Brain microvascular endothelial cell (primary cell): Measurements from ENCODE around the gene CDC14B.
A peak's percentile ranks its signal among the peaks of the same experiment; 100 is the strongest.
"Not testable (repeated sequence)": the region's sequence is repeated elsewhere in the genome, so short reads cannot be mapped to it uniquely, and the experiment has no call there.

Source experiments
- DNase-seq: peaks from one replicate; pipeline ENCODE4 v3.0.0-alpha.2; 2020
- H3K27ac ChIP-seq: fragments of 250-450 bp; sonication (Bioruptor Pico); 2 replicates; pipeline ENCODE4 v1.5.1; 2020; ENCODE audit warnings: mild to moderate bottlenecking, moderate library complexity
- H3K27me3 ChIP-seq: fragments of 250-450 bp; sonication (Bioruptor Pico); replicated peaks from 2 replicates; pipeline ENCODE4 v1.5.1; 2020; ENCODE audit warnings: mild to moderate bottlenecking
- H3K36me3 ChIP-seq: fragments of 250-450 bp; sonication (Bioruptor Pico); replicated peaks from 2 replicates; pipeline ENCODE4 v1.5.1; 2020; ENCODE audit warnings: mild to moderate bottlenecking
- H3K4me3 ChIP-seq: 2 replicates; pipeline ENCODE4 v1.5.1; 2011; ENCODE audit warnings: low read depth, mild to moderate bottlenecking, control low read depth, low read length, moderate library complexity
- CTCF ChIP-seq: IDR thresholded peaks from 2 replicates; pipeline ENCODE4 v1.5.1; 2011; ENCODE audit warnings: low read depth, mild to moderate bottlenecking, moderate library complexity, low read length, control low read depth, inconsistent platforms; ENCODE audit errors: missing control alignments
- in situ Hi-C: cut with HindIII; loops from 2 replicates; pipeline ENCODE4 v1.10.0; 2017; ENCODE audit warnings: low sequenced_read_pairs, low pct_ligation_motif_present

CDC14B gene

GRCh38 chr9:96615411-96615810 lies 4.2 kb downstream of the CDC14B start:
- Histone ChIP-seq H3K27me3 (no peaks in the 10 kb centered on the region), H3K27ac (no peak overlapping the region), H3K36me3 (no peaks in the 10 kb centered on the region), H3K4me3 (no peak overlapping the region)
- TF ChIP-seq CTCF = no peak
- DNase-seq = no peak
- in situ Hi-C loops = no loop called here

- DNase-seq = peak; percentile 52
- in situ Hi-C loops, H3K36me3 ChIP-seq, H3K4me3 ChIP-seq, H3K27me3 ChIP-seq: not testable (repeated sequence)
- peak overlapping the region; percentile 21 for H3K27ac ChIP-seq
Measured at GRCh38 chr9:96614664-96615063, 5.0 kb downstream of the CDC14B start.

- in situ Hi-C loops = no loop called here
- DNase-seq = no peak
- TF ChIP-seq CTCF = no peak
Measured at GRCh38 chr9:96612966-96613589, 6.6 kb downstream of the CDC14B start.

GRCh38 chr9:96612105-96612965 lies 7.3 kb downstream of the CDC14B start:
- in situ Hi-C loops = no loop called here
- no peak overlapping the region for H3K4me3 ChIP-seq
- no peaks in the 10 kb centered on the region for H3K36me3 ChIP-seq
- H3K27ac ChIP-seq = peak overlapping the region; percentile 52
- DNase-seq = peak; percentile 92
- H3K27me3 ChIP-seq = no peaks in the 10 kb centered on the region
- no peak for TF ChIP-seq CTCF

More at GRCh38 chr9:96612966-96613589, 6.6 kb downstream of the CDC14B start:
- Histone ChIP-seq H3K27me3 (no peaks in the 10 kb centered on the region), H3K4me3 (no peak overlapping the region), H3K27ac (no peak overlapping the region), H3K36me3 (no peaks in the 10 kb centered on the region)

- in situ Hi-C loops = no loop called here
- H3K4me3 ChIP-seq = no peak overlapping the region
- H3K27ac ChIP-seq = peak overlapping the region; percentile 52
- TF ChIP-seq CTCF = no peak
- no peaks in the 10 kb centered on the region for H3K36me3 ChIP-seq
- no peak for DNase-seq
- no peaks in the 10 kb centered on the region for H3K27me3 ChIP-seq
Measured at GRCh38 chr9:96611302-96611701, 8.3 kb downstream of the CDC14B start.

GRCh38 chr9:96609732-96610131 lies 9.9 kb downstream of the CDC14B start:
- Histone ChIP-seq H3K27ac (no peak overlapping the region), H3K4me3 (no peak overlapping the region), H3K27me3 (no peaks in the 10 kb centered on the region), H3K36me3 (no peaks in the 10 kb centered on the region)
- no peak for TF ChIP-seq CTCF
- in situ Hi-C loops = no loop called here
- no peak for DNase-seq
